ENCODE results near the gene RBM19. TPM values are rescaled to one million over a fixed set of nuclear protein-coding genes. Genes with fewer than 3 reads are reported as not detected.

RBM19 gene
- total RNA-seq, 1 donor from 2014 or later = 36.4 TPM

GRCh38 chr12:113866496-113866895 lies 99.6 kb downstream of the RBM19 start:
- no peak for TF ChIP-seq CTCF (IDR thresholded peaks at IDR 0.05)
- no peaks in the 10 kb centered on the region for H3K27me3 ChIP-seq
- no peak for DNase-seq
- no peak overlapping the region for H3K27ac ChIP-seq
- H3K4me1 ChIP-seq = no peaks in the 10 kb centered on the region
- no peak overlapping the region for H3K4me3 ChIP-seq
- intact Hi-C loops (cut with DNase I) = no loop called here
- no peaks in the 10 kb centered on the region for H3K36me3 ChIP-seq
- H3K9me3 ChIP-seq = no peaks in the 10 kb centered on the region
- ATAC-seq = no peak

DNA sequence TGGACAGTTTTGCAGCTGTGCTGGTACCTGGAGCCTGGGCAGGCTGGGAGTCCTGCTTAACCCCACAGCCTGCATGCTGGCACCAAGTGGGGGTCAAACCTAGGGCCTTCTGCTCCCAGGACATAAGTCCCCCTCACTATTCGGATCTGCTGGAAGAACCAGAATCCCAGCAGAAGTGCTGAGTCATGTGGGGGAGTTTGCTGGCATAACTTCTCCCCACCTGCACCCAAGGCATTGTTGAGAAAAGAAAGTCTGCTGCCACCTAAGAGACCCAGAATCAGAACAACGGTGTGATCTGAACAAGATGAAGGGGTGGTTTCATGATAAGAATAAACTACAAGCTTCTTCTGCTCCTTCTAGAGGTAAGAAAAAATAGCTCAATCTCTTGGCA lies 102.7 kb downstream of the RBM19 start:
- no peaks in the 10 kb centered on the region for H3K4me1 ChIP-seq
- DNase-seq (no peak), ATAC-seq (no peak)
- H3K36me3 ChIP-seq = peaks cover 2% of the 10 kb centered on the region
- TF ChIP-seq CTCF (IDR thresholded peaks at IDR 0.05) = no peak
- intact Hi-C loops (cut with DNase I) = no loop called here
- H3K27me3 ChIP-seq = no peaks in the 10 kb centered on the region
- no peak overlapping the region for H3K27ac ChIP-seq
- H3K4me3 ChIP-seq = no peak overlapping the region
- H3K9me3 ChIP-seq = no peaks in the 10 kb centered on the region

- Histone ChIP-seq H3K9me3 (no peaks in the 10 kb centered on the region), H3K27me3 (no peaks in the 10 kb centered on the region), H3K4me3 (no peak overlapping the region), H3K27ac (no peak overlapping the region), H3K4me1 (no peaks in the 10 kb centered on the region), H3K36me3 (peaks cover 8% of the 10 kb centered on the region)
- ATAC-seq (no peak), DNase-seq (no peak)
- intact Hi-C loops (cut with DNase I) = no loop called here
- TF ChIP-seq CTCF (IDR thresholded peaks at IDR 0.05) = no peak
These were observed 103.3 kb downstream of the RBM19 start for GRCh38 chr12:113862590-113863454.

- Histone ChIP-seq H3K27me3 (no peaks in the 10 kb centered on the region), H3K27ac (no peak overlapping the region), H3K36me3 (peaks cover 18% of the 10 kb centered on the region), H3K4me1 (no peaks in the 10 kb centered on the region), H3K9me3 (no peaks in the 10 kb centered on the region), H3K4me3 (no peak overlapping the region)
- intact Hi-C loops (cut with DNase I) = no loop called here
- TF ChIP-seq CTCF (IDR thresholded peaks at IDR 0.05) = no peak
- DNase-seq (no peak), ATAC-seq (no peak)
These were observed 104.3 kb downstream of the RBM19 start for GRCh38 chr12:113861708-113862312.

GRCh38 chr12:113860950-113861349 lies 105.2 kb downstream of the RBM19 start:
- TF ChIP-seq CTCF (IDR thresholded peaks at IDR 0.05) = no peak
- no peak for DNase-seq
- no peaks in the 10 kb centered on the region for H3K27me3 ChIP-seq
- H3K36me3 ChIP-seq = peaks cover 18% of the 10 kb centered on the region
- H3K4me1 ChIP-seq = no peaks in the 10 kb centered on the region
- H3K27ac ChIP-seq = no peak overlapping the region
- ATAC-seq = no peak
- intact Hi-C loops (cut with DNase I) = no loop called here
- no peak overlapping the region for H3K4me3 ChIP-seq
- H3K9me3 ChIP-seq = no peaks in the 10 kb centered on the region

Data from upper lobe of right lung (tissue), 1 donor.